HG03097 (cell line): ENCODE results near the gene DEFB127.
"Not testable (repeated sequence)": the region's sequence is repeated elsewhere in the genome, so short reads cannot be mapped to it uniquely, and the experiment has no call there.

Experiments used
- ATAC-seq: cut with Tn5 transposase; IDR thresholded peaks from one replicate; pipeline ENCODE4 v1.9.1; 2021; ENCODE audit not compliant: unreplicated experiment, low FRiP score

Gene DEFB127

GRCh38 chr20:157154-157553 is at the start of gene DEFB127:
DEFB127 (plus strand) TSS chr20:157454; CDS start chr20:157545, 91 bp downstream.
- no peak for ATAC-seq

- no peak for ATAC-seq
These were observed 44.9 kb upstream of the DEFB127 start for GRCh38 chr20:112396-112795.

- no peak for ATAC-seq
These were observed 39.7 kb upstream of the DEFB127 start for GRCh38 chr20:117518-117917.

GRCh38 chr20:129786-130323 is 27.4 kb upstream of the DEFB127 start:
- not testable (repeated sequence) for ATAC-seq

GRCh38 chr20:137668-138490 is 19.4 kb upstream of the DEFB127 start:
- no peak for ATAC-seq

GRCh38 chr20:142290-142689 is 15.0 kb upstream of the DEFB127 start, which contains the start of gene DEFB126:
DEFB126 (plus strand) TSS chr20:142590; CDS start chr20:142629, 39 bp downstream.
- no peak for ATAC-seq

- ATAC-seq, result no peak
These were observed 11.4 kb upstream of the DEFB127 start for GRCh38 chr20:145877-146276.

GRCh38 chr20:152131-152530 is 5.1 kb upstream of the DEFB127 start:
- no peak for ATAC-seq

- ATAC-seq, result no peak
These were observed 7.4 kb downstream of the DEFB127 start for GRCh38 chr20:164618-165017.

- ATAC-seq, result no peak
These were observed 11.6 kb downstream of the DEFB127 start for GRCh38 chr20:168876-169275.

- ATAC-seq, result no peak
These were observed 27.0 kb downstream of the DEFB127 start for GRCh38 chr20:184288-184687.

GRCh38 chr20:187733-188132 is 30.5 kb downstream of the DEFB127 start:
- no peak for ATAC-seq

GRCh38 chr20:189611-190010 is 32.4 kb downstream of the DEFB127 start, which contains the start of gene DEFB128:
DEFB128 (minus strand) TSS chr20:189711; CDS start chr20:189623, 88 bp downstream.
- no peak for ATAC-seq

- ATAC-seq, result no peak
These were observed 41.0 kb downstream of the DEFB127 start for GRCh38 chr20:198225-198624.

GRCh38 chr20:199996-200395 is 42.7 kb downstream of the DEFB127 start:
- no peak for ATAC-seq

GRCh38 chr20:203630-204029 is 46.4 kb downstream of the DEFB127 start:
- not testable (repeated sequence) for ATAC-seq
